ENCODE data around the gene MICAL1. TPM values are rescaled to one million over a fixed set of nuclear protein-coding genes. Genes with fewer than 3 reads are reported as not detected.

The MICAL1 gene
- total RNA-seq, 1 experiment from 2014 or later, result 10.8 TPM

DNA sequence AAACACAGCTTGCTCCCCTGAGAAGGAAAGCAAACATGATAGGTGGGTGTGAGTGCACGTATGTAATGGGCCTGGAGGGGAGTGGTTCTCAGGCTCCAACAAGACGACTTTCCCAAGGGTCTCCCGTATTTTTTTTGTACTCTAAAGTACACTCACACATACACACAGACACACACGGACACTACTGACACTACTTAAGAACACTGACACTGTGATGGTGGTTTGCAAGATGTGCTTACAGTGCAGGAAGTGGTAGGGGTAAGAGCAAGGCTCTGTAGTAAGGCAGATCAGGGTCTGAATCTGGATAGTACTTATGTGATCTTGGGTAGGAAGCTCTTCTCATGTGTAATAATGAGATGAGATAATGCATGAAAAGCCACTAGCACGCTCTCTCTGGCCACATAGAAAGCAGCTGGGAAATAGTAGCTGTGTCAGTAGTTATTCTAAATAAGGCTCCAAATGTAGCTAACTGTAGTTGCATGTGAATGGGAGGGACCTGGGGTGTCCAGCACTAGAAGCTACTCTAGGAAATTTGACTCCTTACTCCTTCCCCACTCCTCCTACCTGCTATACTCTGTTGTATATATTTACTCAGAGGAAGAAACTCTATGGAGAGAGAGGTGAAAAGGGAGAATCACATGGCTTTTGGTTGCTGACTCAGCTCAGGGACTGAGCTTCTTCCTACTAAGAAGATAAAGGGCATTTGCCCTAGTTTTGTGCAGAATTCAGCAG lies 35.8 kb upstream of the MICAL1 start:
- DNase-seq, result peak in 1 of 2 experiments; percentile 52
- H3K9me2 ChIP-seq (ENCODE audit: insufficient read depth), result no peaks in the 10 kb centered on the region
- no peaks in the 10 kb centered on the region for H4K20me1 ChIP-seq (ENCODE audit: insufficient read depth)
- H3F3A ChIP-seq (ENCODE audit: insufficient read depth, low read depth), result peaks cover 18% of the 10 kb centered on the region; the same call in 1 of the 2 replicates
- H3K4me3 ChIP-seq, result no peak overlapping the region
- intact Hi-C loops (cut with micrococcal nuclease; ENCODE audit: unreplicated experiment), result no loop called here
- H3K27ac ChIP-seq, result no peak overlapping the region
- peaks cover 18% of the 10 kb centered on the region for H3K4me1 ChIP-seq (replicated peaks; ENCODE audit: insufficient read depth)
- ChIA-PET POLR2A (ENCODE audit: unreplicated experiment) (interaction anchor here (0.6 kb wide), 1 partner anchor 698 kb away, joined by 5 read pairs; no protein-coding TSS in a partner anchor), CTCF (no interaction called here)
- BruUV-seq (replicated peaks), result no TSS peak
- no peak overlapping the region for H2AFZ ChIP-seq
- H3K79me2 ChIP-seq (ENCODE audit: low read depth), result no peaks in the 10 kb centered on the region
- TF ChIP-seq, protein P1, sequence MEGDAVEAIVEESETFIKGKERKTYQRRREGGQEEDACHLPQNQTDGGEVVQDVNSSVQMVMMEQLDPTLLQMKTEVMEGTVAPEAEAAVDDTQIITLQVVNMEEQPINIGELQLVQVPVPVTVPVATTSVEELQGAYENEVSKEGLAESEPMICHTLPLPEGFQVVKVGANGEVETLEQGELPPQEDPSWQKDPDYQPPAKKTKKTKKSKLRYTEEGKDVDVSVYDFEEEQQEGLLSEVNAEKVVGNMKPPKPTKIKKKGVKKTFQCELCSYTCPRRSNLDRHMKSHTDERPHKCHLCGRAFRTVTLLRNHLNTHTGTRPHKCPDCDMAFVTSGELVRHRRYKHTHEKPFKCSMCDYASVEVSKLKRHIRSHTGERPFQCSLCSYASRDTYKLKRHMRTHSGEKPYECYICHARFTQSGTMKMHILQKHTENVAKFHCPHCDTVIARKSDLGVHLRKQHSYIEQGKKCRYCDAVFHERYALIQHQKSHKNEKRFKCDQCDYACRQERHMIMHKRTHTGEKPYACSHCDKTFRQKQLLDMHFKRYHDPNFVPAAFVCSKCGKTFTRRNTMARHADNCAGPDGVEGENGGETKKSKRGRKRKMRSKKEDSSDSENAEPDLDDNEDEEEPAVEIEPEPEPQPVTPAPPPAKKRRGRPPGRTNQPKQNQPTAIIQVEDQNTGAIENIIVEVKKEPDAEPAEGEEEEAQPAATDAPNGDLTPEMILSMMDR (conservative IDR thresholded peaks at IDR 0.05), result no peak
- no peak for TF ChIP-seq EZH2 (IDR thresholded peaks at IDR 0.05; ENCODE audit: low read depth)
- no peaks in the 10 kb centered on the region for H3K9me3 ChIP-seq (ENCODE audit: insufficient read depth, low read depth)
- H3K4me2 ChIP-seq, result 0 out of 2 replicates have a peak overlapping the region, but pooled peaks have one; percentile 7
- H3K36me3 ChIP-seq (ENCODE audit: low read depth), result no peaks in the 10 kb centered on the region
- H3K27me3 ChIP-seq (ENCODE audit: insufficient read depth, low read depth), result no peaks in the 10 kb centered on the region

DNA sequence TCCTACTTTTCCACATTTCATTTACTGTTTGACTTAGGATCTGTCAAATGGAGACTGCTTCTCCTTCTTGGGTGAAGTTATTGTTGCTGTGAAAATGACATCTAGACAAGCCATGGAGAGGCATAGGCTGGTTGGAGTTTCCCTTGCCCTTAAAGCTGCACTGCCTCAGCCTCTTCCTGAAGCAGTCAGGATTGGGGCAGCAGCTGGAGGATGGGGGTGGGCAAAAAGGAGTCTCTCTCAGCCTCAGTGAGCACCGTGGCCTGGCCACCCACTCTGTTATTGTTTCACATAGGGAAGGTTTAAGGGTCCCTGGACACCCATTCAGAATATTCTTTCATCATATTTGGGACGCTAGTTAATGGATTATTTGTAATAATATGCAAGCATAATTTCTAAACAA lies 35.1 kb upstream of the MICAL1 start:
- H3K4me3 ChIP-seq, result no peak overlapping the region
- H3K4me2 ChIP-seq, result no peak overlapping the region
- no peaks in the 10 kb centered on the region for H3K36me3 ChIP-seq (ENCODE audit: low read depth)
- intact Hi-C loops (cut with micrococcal nuclease; ENCODE audit: unreplicated experiment), result no loop called here
- H3K79me2 ChIP-seq (ENCODE audit: low read depth), result no peaks in the 10 kb centered on the region
- no peaks in the 10 kb centered on the region for H3K27me3 ChIP-seq (ENCODE audit: insufficient read depth, low read depth)
- ChIA-PET POLR2A (ENCODE audit: unreplicated experiment) (no interaction called here), CTCF (no interaction called here)
- no peak for DNase-seq
- no TSS peak for BruUV-seq (replicated peaks)
- no peak overlapping the region for H2AFZ ChIP-seq
- TF ChIP-seq, protein P1 (conservative IDR thresholded peaks at IDR 0.05), result no peak
- TF ChIP-seq EZH2 (IDR thresholded peaks at IDR 0.05; ENCODE audit: low read depth), result no peak
- no peaks in the 10 kb centered on the region for H4K20me1 ChIP-seq (ENCODE audit: insufficient read depth)
- peaks cover 22% of the 10 kb centered on the region; the same call in 1 of the 2 replicates for H3F3A ChIP-seq (ENCODE audit: insufficient read depth, low read depth)
- peaks cover 24% of the 10 kb centered on the region for H3K4me1 ChIP-seq (replicated peaks; ENCODE audit: insufficient read depth)
- H3K27ac ChIP-seq, result no peak overlapping the region
- H3K9me3 ChIP-seq (ENCODE audit: insufficient read depth, low read depth), result no peaks in the 10 kb centered on the region
- H3K9me2 ChIP-seq (ENCODE audit: insufficient read depth), result no peaks in the 10 kb centered on the region

DNA sequence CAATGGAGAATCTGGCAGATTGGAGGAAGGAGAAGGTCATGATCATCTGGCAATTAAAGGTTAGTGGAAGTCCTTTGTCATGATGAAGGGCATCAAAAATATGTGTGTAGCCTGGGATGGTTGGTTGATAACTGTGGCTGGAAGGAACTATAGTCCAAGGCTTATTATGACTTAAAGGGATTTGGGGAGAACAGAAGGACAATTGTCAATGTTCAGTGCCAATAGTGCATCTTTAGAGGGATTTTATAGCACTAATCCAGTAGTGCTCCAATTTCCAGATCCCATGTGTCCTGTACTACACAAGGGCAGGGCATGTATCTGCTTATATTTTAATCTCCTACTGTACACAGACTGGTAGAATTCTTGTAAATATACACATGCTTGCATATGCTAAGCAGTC lies 32.4 kb upstream of the MICAL1 start:
- intact Hi-C loops (cut with micrococcal nuclease; ENCODE audit: unreplicated experiment), result loop anchor here (10.0 kb wide), 1 partner anchor 393 kb away; the partner anchor contains the start of genes CEP57L1 and SESN1
- H3K4me1 ChIP-seq (replicated peaks; ENCODE audit: insufficient read depth), result peaks cover 31% of the 10 kb centered on the region
- H3K27ac ChIP-seq, result no peak overlapping the region
- no peaks in the 10 kb centered on the region for H3K27me3 ChIP-seq (ENCODE audit: insufficient read depth, low read depth)
- H3F3A ChIP-seq (ENCODE audit: insufficient read depth, low read depth), result peaks cover 31% of the 10 kb centered on the region; the same call in 1 of the 2 replicates
- POLR2A ChIA-PET (ENCODE audit: unreplicated experiment), result no interaction called here
- BruUV-seq (replicated peaks), result no TSS peak
- no peak overlapping the region for H2AFZ ChIP-seq
- H3K36me3 ChIP-seq (ENCODE audit: low read depth), result no peaks in the 10 kb centered on the region
- H3K9me2 ChIP-seq (ENCODE audit: insufficient read depth), result no peaks in the 10 kb centered on the region
- TF ChIP-seq, protein P1 (conservative IDR thresholded peaks at IDR 0.05), result no peak
- no peak for TF ChIP-seq EZH2 (IDR thresholded peaks at IDR 0.05; ENCODE audit: low read depth)
- no peak for DNase-seq
- no peaks in the 10 kb centered on the region for H3K9me3 ChIP-seq (ENCODE audit: insufficient read depth, low read depth)
- CTCF ChIA-PET, result no interaction called here
- H3K79me2 ChIP-seq (ENCODE audit: low read depth), result no peaks in the 10 kb centered on the region
- no peaks in the 10 kb centered on the region for H4K20me1 ChIP-seq (ENCODE audit: insufficient read depth)
- H3K4me2 ChIP-seq, result no peak overlapping the region
- H3K4me3 ChIP-seq, result no peak overlapping the region

Measured in PC-9 (cell line).